GM21515 (cell line): ENCODE data around the gene SDK1.
"Not testable (repeated sequence)": the region's sequence is repeated elsewhere in the genome, so short reads cannot be mapped to it uniquely, and the experiment has no call there.

Experiments used
- ATAC-seq: cut with Tn5 transposase; IDR thresholded peaks from one replicate; pipeline ENCODE4 v1.9.1; 2021; ENCODE audit not compliant: unreplicated experiment

Gene SDK1

DNA sequence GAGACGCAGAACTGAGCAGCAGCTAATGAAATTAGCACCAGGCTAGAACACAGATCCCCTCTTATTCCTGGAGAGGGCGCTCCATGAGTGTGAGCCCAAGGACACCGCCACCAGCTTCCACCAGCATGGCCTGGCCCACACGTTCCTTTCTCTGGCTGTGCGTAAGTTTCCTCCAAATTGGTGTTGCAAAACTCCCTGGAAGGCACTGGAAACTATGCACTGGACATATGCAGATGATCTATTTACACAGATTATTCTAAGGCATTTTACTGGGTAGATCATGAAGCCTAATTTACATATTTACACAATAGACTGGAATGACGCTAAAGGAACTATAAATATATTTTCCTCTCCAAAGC is 925.5 kb downstream of the SDK1 start:
- no peak for ATAC-seq

GRCh38 chr7:4227105-4228010 is 926.3 kb downstream of the SDK1 start:
- no peak for ATAC-seq

GRCh38 chr7:4230352-4230751 is 929.3 kb downstream of the SDK1 start:
- no peak for ATAC-seq

DNA sequence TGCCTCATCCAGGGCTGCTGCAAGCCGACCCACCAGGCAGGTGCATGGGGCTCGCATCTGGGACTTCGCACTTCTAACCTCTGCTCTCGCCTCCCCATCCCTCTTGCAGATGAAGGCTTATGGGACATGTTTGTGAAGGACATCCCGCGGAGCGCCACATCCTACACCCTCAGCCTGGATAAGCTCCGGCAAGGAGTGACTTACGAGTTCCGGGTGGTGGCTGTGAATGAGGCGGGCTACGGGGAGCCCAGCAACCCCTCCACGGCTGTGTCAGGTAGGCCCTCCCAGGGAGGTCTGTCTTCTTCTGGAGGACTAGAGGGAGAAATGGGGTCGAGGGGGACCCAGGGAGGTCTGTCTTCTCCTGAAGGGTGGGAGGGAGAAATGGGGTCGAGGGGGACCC is 932.1 kb downstream of the SDK1 start:
- ATAC-seq = no peak

DNA sequence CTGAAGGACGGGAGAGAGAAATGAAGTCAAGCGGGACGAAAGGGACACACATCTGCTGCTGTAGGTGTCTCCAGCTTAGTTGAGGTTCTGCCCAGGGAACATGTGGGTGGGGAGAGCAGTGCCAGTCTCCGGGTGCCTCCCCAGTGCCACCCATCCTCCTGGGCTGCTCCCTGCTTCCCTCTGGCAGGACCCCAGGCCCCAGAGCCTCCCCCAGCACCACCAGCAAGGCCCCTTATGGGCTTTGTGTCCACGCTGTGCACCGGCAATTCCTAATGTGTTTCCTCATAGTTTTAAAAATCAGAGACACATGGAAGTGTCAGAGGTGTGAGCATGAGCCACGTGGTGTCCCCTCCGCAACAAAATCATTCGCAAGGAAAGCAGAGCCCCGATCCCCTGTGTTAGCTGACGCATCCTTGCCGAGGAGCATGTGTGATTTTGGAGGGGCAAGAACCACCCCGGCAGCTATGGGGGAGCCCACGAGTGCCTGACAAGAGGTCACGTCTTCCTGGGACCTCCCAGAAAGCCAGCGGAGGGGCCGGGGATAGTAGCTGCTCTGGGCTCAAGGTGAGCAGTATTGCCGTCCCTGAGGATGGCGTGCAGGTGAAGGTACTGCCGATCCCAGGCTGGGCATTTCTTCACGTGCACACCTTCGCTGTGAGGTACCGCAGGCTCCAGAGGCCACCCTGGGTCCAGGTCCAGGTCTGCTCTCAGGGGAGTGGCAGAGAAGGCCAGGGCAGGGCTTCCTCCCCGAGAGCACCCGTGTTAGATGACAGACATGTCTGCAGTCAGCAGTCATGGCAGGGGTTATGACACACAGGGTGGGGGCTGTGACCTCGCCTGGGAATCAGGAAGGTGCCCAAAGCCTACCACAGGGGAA is 932.8 kb downstream of the SDK1 start:
- no peak for ATAC-seq

GRCh38 chr7:4234498-4234855 is 933.4 kb downstream of the SDK1 start:
- no peak for ATAC-seq

- no peak for ATAC-seq
These were observed 933.8 kb downstream of the SDK1 start for GRCh38 chr7:4234886-4235285.

DNA sequence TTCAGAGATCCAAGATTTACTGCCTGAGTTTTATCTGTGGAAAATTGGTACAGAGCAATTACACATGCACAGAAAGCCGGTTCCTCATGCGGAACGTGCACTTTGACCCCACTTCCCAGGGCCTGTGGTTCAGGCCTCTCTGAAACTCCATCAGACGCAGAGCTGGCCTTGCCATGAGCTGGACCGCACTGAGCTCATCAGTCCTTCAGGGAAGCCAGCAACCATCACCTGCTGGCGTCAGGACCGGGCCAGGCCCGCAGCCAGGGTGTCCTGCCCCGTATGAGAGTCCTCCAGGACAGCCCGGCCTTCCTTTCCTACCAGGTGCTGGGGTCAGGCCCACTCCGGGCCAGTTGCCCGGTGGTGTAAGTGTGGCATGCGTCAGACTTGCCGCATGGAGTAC is 934.5 kb downstream of the SDK1 start:
- ATAC-seq = no peak

DNA sequence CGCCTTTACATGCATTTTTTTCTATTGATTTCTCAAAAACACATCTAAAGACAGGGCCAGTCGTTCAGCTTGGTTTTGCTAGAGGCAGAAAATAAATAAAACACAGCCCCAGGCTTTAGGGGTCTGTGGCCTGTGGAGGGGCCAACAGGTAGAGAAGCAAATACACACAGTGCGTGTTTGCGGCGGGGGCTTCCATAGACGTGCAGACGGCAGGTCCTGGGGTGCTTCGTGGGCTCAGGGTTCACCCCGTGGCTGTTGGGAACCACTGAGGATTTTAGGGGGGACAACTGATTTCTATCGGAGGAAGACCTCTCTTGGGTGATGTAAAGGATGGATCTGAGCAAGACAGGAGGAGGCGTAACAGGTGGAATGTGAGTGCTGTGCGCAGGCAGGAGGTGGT is 935.3 kb downstream of the SDK1 start:
- ATAC-seq = no peak

DNA sequence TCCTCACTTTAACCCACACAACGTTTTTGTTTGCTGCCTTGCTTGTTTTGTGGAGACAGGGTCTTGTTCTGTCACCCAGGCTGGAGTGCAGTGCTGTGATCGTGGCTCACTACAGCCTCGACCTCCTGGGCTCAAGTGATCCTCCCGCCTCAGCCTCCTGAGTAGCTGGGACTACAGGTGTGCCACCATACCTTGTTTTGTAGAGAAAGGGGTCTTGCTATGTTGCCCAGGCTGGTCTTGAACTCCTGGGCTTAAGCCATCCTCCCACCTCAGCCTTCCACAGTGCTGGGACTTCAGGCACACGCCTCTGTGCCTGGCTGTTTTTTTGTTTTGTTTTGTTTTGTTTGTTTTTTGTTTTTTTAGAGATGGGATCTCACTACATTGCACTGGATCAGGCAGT is 935.8 kb downstream of the SDK1 start:
- ATAC-seq = not testable (repeated sequence)

DNA sequence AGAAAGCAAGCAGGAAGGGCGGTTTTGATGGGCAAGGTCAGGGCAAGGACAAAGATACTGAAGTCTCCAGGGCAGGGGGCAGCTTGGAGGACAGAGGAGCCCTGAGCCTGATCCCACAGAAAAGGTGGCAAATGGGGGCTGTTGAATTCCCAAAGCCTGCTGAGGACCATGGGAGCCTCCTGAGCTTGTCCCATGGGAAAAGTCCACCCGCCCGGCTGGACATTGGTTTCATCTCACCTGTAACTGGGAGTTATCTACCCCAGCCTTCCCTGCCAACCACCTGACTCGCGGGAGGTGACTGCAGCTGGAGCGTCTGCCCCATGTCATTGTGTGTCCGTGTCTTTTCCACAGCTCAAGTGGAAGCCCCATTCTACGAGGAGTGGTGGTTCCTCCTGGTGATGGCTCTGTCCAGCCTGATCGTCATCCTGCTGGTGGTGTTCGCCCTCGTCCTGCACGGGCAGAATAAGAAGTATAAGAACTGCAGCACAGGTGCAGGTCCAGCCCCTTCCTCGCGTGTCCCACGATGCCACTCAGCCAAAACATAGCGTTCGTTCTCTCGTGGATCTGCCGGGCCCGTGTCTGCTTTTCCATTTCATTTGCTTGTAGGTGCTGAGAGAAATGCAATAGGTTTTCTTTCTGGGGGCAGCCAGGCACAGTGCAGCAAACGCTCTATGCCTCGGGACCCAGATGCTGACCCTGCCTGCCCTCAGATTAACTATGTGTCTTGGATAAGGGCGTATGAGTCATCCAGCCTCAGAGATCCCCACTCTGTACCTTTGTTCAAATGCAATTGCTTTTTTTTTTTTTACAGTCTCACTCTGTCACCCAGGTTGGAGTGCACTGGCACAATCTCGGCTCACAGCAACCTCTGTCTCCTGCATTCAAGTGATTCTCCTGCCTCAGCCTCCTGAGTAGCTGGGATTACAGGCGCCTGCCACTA is 936.5 kb downstream of the SDK1 start:
- ATAC-seq = no peak

GRCh38 chr7:4238861-4239260 is 937.8 kb downstream of the SDK1 start:
- no peak for ATAC-seq

GRCh38 chr7:4240042-4240441 is 939.0 kb downstream of the SDK1 start:
- ATAC-seq = no peak

DNA sequence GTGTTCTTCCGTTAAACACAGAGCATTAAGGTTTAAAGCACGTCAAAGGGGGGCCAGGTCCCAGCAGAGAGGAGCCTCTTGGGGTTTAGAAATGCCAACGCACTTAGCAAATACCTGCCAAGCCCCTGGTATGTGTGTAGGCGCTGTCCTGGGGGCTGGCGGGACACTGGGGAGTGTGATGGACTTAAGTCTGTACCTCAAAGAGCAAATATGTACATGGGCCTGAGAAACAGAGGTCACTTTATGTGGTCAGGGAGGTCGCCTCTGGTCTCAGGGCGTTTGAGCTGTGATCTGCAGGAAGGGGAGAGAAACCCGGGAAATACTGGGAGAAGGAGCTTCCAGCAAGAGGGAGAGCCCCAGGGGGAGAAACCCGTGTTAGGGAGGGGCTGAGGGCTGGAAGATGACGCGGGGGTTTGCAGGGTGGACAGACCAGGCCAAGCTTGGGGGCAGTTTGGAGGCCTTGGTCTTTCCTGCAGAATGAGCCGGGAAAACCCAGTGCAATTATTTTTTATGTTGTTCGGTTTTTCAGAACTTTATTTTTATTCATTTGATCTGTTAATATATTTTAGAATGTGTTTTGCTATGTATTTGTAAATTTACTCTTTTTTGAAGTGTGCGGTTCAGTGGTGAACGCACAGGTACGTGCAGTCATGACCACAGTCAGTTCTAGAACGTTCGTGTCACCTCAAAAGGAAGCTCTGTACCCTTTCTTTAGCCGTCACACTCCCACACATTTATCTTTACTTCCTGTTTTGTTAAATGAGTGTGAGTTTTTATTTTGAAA is 939.7 kb downstream of the SDK1 start:
- no peak for ATAC-seq

DNA sequence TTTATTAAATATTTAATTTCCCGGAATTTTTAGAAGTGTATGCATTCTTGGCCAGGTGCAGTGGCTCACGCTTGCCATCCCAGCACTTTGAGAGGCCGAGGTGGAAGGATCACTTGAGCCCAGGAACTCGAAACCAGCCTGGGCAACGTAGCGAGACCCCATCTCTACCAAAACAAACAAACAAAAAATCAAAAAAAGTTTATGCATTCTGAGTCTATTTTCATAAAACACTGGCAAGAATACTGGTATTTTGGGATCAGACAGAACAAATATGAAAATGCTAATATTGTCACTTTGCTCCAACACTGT is 940.2 kb downstream of the SDK1 start:
- ATAC-seq = no peak

DNA sequence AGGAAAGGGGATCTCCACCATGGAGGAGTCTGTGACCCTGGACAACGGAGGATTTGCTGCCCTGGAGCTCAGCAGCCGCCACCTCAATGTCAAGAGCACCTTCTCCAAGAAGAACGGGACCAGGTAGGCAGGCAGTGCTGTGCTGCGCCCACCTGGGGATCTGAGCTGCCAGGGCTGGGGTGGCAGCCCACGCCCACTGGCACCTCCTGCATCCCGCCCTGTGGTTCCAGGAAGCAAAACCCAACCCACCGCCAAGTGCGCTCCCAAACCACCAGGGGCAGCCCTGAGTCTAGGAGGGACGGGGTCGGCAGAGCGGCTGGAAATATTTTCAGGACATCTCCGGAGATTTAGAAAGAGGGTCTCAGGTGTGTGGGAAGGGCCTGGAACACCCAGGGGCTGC is 940.7 kb downstream of the SDK1 start:
- ATAC-seq = no peak

GRCh38 chr7:4242706-4243105 is 941.7 kb downstream of the SDK1 start:
- no peak for ATAC-seq

DNA sequence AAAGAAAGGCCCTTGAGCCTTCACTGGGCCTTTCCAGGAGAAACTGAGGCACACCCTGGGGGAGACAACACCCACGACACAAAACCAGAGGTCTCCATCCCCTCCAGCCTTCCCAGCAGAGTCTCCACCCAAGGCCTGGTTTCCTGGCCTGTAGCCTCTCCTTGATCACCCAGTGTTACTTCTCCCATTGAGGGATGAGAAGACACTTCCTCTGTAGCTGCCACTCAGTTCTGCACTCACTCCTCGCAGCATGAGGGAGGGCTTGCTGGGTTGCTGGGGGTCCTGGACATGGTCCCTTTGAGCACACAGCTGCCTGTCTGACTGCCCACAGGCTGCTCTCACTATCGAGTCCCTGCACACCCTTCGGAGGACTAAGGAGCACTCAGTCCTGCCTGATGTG is 943.0 kb downstream of the SDK1 start:
- no peak for ATAC-seq

DNA sequence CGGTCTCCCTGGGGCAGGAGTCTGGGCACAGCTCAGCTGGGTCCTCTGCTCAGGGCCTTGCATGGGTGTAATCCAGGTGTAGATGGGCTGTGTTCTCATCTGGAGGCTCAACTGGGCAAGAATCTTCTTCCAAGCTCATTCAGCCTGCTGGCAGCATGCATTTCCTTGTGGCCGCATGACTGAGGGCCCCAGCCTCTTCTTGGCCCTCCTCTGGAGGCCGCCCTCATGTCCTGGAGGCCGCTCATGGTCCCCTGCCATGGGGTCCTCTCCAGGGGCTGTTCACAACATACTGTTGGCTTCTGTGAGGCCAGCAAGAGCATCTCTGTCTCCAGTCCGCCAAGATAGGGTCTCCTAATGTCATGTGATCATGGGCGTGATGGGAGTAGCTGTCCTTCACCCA is 943.6 kb downstream of the SDK1 start:
- no peak for ATAC-seq

DNA sequence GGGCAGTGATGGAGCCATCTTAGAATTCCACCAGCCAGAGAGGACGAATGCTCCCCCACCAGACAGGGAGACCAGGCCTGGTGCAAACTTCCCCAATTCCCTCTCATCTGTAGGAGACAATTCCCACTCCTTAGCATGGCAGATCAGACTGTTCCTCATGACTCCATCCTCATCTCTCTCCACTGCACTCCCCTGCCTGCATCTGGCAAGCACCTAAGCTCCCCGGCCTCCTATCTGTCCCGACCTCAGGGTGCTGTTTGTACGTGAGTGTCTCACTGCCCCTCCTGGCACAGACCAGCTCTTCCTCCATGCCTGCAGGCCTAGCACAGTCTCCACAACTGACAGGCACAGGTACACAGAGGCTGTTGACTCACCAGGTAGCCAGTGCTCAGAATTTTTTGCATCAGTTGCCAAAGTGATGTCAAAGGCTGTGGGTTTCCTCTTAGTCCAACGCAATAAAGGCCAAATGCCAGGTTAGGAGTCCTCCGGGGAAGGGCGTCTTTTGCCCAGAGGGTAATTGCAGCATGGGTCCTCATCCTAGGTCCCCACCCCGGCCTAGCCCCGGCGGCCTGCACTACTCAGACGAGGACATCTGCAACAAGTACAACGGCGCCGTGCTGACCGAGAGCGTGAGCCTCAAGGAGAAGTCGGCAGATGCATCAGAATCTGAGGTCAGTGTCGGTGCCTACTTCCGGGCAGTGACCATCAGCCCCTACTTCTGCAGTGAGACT is 944.2 kb downstream of the SDK1 start:
- ATAC-seq = no peak
